ENCODE measurements around the gene RPL31. TPM values are rescaled to one million over a fixed set of nuclear protein-coding genes. Genes with fewer than 3 reads are reported as not detected.

Gene RPL31
- total and polyA plus RNA-seq, 4 donors, result 1,008 to 7,651 (median 2,793) TPM

GRCh38 chr2:101017371-101017770 is 15.3 kb downstream of the RPL31 start:
- WGBS, 2 donors, result 61 to 66% methylated on average over 3 of the region's 3 CpGs
- intact Hi-C loops (cut with DNase I), result no loop called here

GRCh38 chr2:101018934-101019333 is 16.8 kb downstream of the RPL31 start:
- DNase-seq (no peak), ATAC-seq (ENCODE audit: low FRiP score) (no peak)
- H3K27me3 ChIP-seq (ENCODE audit: control insufficient read depth in 1 of 2, insufficient read depth in 2 of 2, low read length in 1 of 2), result no peaks in the 10 kb centered on the region
- H3K27ac ChIP-seq (ENCODE audit: low read depth in 1 of 2, low read length in 2 of 2), result no peak overlapping the region
- intact Hi-C loops (cut with DNase I), result no loop called here
- H3K36me3 ChIP-seq (ENCODE audit: control insufficient read depth in 1 of 2, insufficient read depth in 2 of 2, low read length in 1 of 2), result peaks cover 0 to 4% of the 10 kb centered on the region in 2 donors
- no peaks in the 10 kb centered on the region for H3K9me3 ChIP-seq (ENCODE audit: control insufficient read depth, low read length)
- 52 to 66% methylated on average over 8 of the region's 8 CpGs for WGBS, 2 donors
- no peak overlapping the region for H3K4me3 ChIP-seq (ENCODE audit: low read length in 2 of 2)
- H3K4me1 ChIP-seq (ENCODE audit: control insufficient read depth in 1 of 2, insufficient read depth in 2 of 2, low read length in 2 of 2), result no peaks in the 10 kb centered on the region

More at GRCh38 chr2:101017371-101017770, 15.3 kb downstream of the RPL31 start:
- H3K4me3 ChIP-seq (ENCODE audit: low read length in 2 of 2), result no peak overlapping the region
- no peaks in the 10 kb centered on the region for H3K27me3 ChIP-seq (ENCODE audit: control insufficient read depth in 1 of 2, insufficient read depth in 2 of 2, low read length in 1 of 2)
- H3K4me1 ChIP-seq (ENCODE audit: control insufficient read depth in 1 of 2, insufficient read depth in 2 of 2, low read length in 2 of 2), result no peaks in the 10 kb centered on the region
- H3K36me3 ChIP-seq (ENCODE audit: control insufficient read depth in 1 of 2, insufficient read depth in 2 of 2, low read length in 1 of 2), result peaks cover 0 to 4% of the 10 kb centered on the region in 2 donors
- DNase-seq, result no peak
- no peak overlapping the region for H3K27ac ChIP-seq (ENCODE audit: low read depth in 1 of 2, low read length in 2 of 2)
- no peak for ATAC-seq (ENCODE audit: low FRiP score)
- H3K9me3 ChIP-seq (ENCODE audit: control insufficient read depth, low read length), result no peaks in the 10 kb centered on the region

GRCh38 chr2:101022221-101022620 is 20.1 kb downstream of the RPL31 start:
- no peaks in the 10 kb centered on the region for H3K4me1 ChIP-seq (ENCODE audit: control insufficient read depth in 1 of 2, insufficient read depth in 2 of 2, low read length in 2 of 2)
- H3K9me3 ChIP-seq (ENCODE audit: control insufficient read depth, low read length), result no peaks in the 10 kb centered on the region
- H3K4me3 ChIP-seq (ENCODE audit: low read length in 2 of 2), result no peak overlapping the region
- no peak overlapping the region for H3K27ac ChIP-seq (ENCODE audit: low read depth in 1 of 2, low read length in 2 of 2)
- H3K36me3 ChIP-seq (ENCODE audit: control insufficient read depth in 1 of 2, insufficient read depth in 2 of 2, low read length in 1 of 2), result peaks cover 0 to 4% of the 10 kb centered on the region in 2 donors
- intact Hi-C loops (cut with DNase I), result no loop called here
- ATAC-seq (ENCODE audit: low FRiP score) (no peak), DNase-seq (no peak)
- 84 to 88% methylated on average over 16 of the region's 16 CpGs for WGBS, 2 donors
- H3K27me3 ChIP-seq (ENCODE audit: control insufficient read depth in 1 of 2, insufficient read depth in 2 of 2, low read length in 1 of 2), result no peaks in the 10 kb centered on the region

GRCh38 chr2:101023327-101024107 is 21.4 kb downstream of the RPL31 start:
- Histone ChIP-seq H3K9me3 (ENCODE audit: control insufficient read depth, low read length) (no peaks in the 10 kb centered on the region), H3K4me3 (ENCODE audit: low read length in 2 of 2) (no peak overlapping the region), H3K36me3 (ENCODE audit: control insufficient read depth in 1 of 2, insufficient read depth in 2 of 2, low read length in 1 of 2) (peaks cover 0 to 3% of the 10 kb centered on the region in 2 donors), H3K4me1 (ENCODE audit: control insufficient read depth in 1 of 2, insufficient read depth in 2 of 2, low read length in 2 of 2) (no peaks in the 10 kb centered on the region), H3K27me3 (ENCODE audit: control insufficient read depth in 1 of 2, insufficient read depth in 2 of 2, low read length in 1 of 2) (no peaks in the 10 kb centered on the region), H3K27ac (ENCODE audit: low read depth in 1 of 2, low read length in 2 of 2) (no peak overlapping the region)
- 97% methylated on average over 6 of the region's 6 CpGs for WGBS, 2 donors
- no peak for ATAC-seq (ENCODE audit: low FRiP score)
- intact Hi-C loops (cut with DNase I), result no loop called here
- no peak for DNase-seq

GRCh38 chr2:101025561-101025960 is 23.5 kb downstream of the RPL31 start:
- Histone ChIP-seq H3K27ac (ENCODE audit: low read depth in 1 of 2, low read length in 2 of 2) (no peak overlapping the region), H3K4me3 (ENCODE audit: low read length in 2 of 2) (no peak overlapping the region), H3K27me3 (ENCODE audit: control insufficient read depth in 1 of 2, insufficient read depth in 2 of 2, low read length in 1 of 2) (no peaks in the 10 kb centered on the region), H3K36me3 (ENCODE audit: control insufficient read depth in 1 of 2, insufficient read depth in 2 of 2, low read length in 1 of 2) (peaks cover 0 to 1% of the 10 kb centered on the region in 2 donors), H3K4me1 (ENCODE audit: control insufficient read depth in 1 of 2, insufficient read depth in 2 of 2, low read length in 2 of 2) (no peaks in the 10 kb centered on the region), H3K9me3 (ENCODE audit: control insufficient read depth, low read length) (no peaks in the 10 kb centered on the region)
- DNase-seq, result no peak
- no peak for ATAC-seq (ENCODE audit: low FRiP score)
- WGBS, 2 donors, result 86 to 87% methylated on average over 6 of the region's 6 CpGs
- intact Hi-C loops (cut with DNase I), result no loop called here

GRCh38 chr2:101026253-101026701 is 24.2 kb downstream of the RPL31 start:
- WGBS, 2 donors, result 56 to 57% methylated on average over 9 of the region's 9 CpGs
- intact Hi-C loops (cut with DNase I), result no loop called here
- H3K36me3 ChIP-seq (ENCODE audit: control insufficient read depth in 1 of 2, insufficient read depth in 2 of 2, low read length in 1 of 2), result no peaks in the 10 kb centered on the region

GRCh38 chr2:101026923-101027469 is 24.9 kb downstream of the RPL31 start:
- ATAC-seq (ENCODE audit: low FRiP score), result no peak
- 80 to 82% methylated on average over 15 of the region's 15 CpGs for WGBS, 2 donors

More at GRCh38 chr2:101026253-101026701, 24.2 kb downstream of the RPL31 start:
- H3K27me3 ChIP-seq (ENCODE audit: control insufficient read depth in 1 of 2, insufficient read depth in 2 of 2, low read length in 1 of 2), result no peaks in the 10 kb centered on the region
- H3K4me3 ChIP-seq (ENCODE audit: low read length in 2 of 2), result no peak overlapping the region
- H3K27ac ChIP-seq (ENCODE audit: low read depth in 1 of 2, low read length in 2 of 2), result no peak overlapping the region
- no peaks in the 10 kb centered on the region for H3K9me3 ChIP-seq (ENCODE audit: control insufficient read depth, low read length)
- DNase-seq (no peak), ATAC-seq (ENCODE audit: low FRiP score) (no peak)
- no peaks in the 10 kb centered on the region for H3K4me1 ChIP-seq (ENCODE audit: control insufficient read depth in 1 of 2, insufficient read depth in 2 of 2, low read length in 2 of 2)

GRCh38 chr2:101027852-101028251 is 25.8 kb downstream of the RPL31 start:
- no peaks in the 10 kb centered on the region for H3K36me3 ChIP-seq (ENCODE audit: control insufficient read depth in 1 of 2, insufficient read depth in 2 of 2, low read length in 1 of 2)
- no peak overlapping the region for H3K27ac ChIP-seq (ENCODE audit: low read depth in 1 of 2, low read length in 2 of 2)
- H3K9me3 ChIP-seq (ENCODE audit: control insufficient read depth, low read length), result no peaks in the 10 kb centered on the region
- no peak overlapping the region for H3K4me3 ChIP-seq (ENCODE audit: low read length in 2 of 2)
- DNase-seq (no peak), ATAC-seq (ENCODE audit: low FRiP score) (no peak)
- intact Hi-C loops (cut with DNase I), result no loop called here
- 93 to 95% methylated on average over 8 of the region's 8 CpGs for WGBS, 2 donors
- no peaks in the 10 kb centered on the region for H3K4me1 ChIP-seq (ENCODE audit: control insufficient read depth in 1 of 2, insufficient read depth in 2 of 2, low read length in 2 of 2)
- H3K27me3 ChIP-seq (ENCODE audit: control insufficient read depth in 1 of 2, insufficient read depth in 2 of 2, low read length in 1 of 2), result no peaks in the 10 kb centered on the region

More at GRCh38 chr2:101026923-101027469, 24.9 kb downstream of the RPL31 start:
- Histone ChIP-seq H3K4me3 (ENCODE audit: low read length in 2 of 2) (no peak overlapping the region), H3K27ac (ENCODE audit: low read depth in 1 of 2, low read length in 2 of 2) (no peak overlapping the region), H3K27me3 (ENCODE audit: control insufficient read depth in 1 of 2, insufficient read depth in 2 of 2, low read length in 1 of 2) (no peaks in the 10 kb centered on the region), H3K36me3 (ENCODE audit: control insufficient read depth in 1 of 2, insufficient read depth in 2 of 2, low read length in 1 of 2) (no peaks in the 10 kb centered on the region), H3K4me1 (ENCODE audit: control insufficient read depth in 1 of 2, insufficient read depth in 2 of 2, low read length in 2 of 2) (no peaks in the 10 kb centered on the region), H3K9me3 (ENCODE audit: control insufficient read depth, low read length) (no peaks in the 10 kb centered on the region)
- intact Hi-C loops (cut with DNase I), result no loop called here
- DNase-seq, result no peak

Data from aorta (tissue), 5 donors.